ENCODE results near the gene PLB1.

DNA sequence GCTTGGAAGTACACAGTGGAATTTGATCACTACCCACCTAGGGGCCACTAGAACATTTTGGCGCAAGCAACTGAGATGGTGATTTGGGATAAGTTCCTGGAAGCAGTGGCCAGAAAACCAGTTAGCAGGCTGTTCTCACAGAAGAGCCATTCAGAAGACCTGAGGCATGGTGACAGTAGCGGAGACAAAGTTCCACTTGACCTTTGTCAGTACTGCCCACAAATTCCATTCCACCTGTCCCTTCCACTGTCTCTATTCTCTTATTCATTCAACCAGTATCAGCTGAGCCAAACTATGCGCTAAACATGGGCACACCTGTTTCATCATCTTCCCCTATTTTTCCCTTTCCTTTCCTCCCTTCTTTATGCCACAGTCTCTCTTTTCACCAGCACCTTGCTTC is 196.6 kb downstream of the PLB1 start:
- TF ChIP-seq, protein P1, sequence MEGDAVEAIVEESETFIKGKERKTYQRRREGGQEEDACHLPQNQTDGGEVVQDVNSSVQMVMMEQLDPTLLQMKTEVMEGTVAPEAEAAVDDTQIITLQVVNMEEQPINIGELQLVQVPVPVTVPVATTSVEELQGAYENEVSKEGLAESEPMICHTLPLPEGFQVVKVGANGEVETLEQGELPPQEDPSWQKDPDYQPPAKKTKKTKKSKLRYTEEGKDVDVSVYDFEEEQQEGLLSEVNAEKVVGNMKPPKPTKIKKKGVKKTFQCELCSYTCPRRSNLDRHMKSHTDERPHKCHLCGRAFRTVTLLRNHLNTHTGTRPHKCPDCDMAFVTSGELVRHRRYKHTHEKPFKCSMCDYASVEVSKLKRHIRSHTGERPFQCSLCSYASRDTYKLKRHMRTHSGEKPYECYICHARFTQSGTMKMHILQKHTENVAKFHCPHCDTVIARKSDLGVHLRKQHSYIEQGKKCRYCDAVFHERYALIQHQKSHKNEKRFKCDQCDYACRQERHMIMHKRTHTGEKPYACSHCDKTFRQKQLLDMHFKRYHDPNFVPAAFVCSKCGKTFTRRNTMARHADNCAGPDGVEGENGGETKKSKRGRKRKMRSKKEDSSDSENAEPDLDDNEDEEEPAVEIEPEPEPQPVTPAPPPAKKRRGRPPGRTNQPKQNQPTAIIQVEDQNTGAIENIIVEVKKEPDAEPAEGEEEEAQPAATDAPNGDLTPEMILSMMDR (conservative IDR thresholded peaks at IDR 0.05; ENCODE audit: low read length): no peak
- no peak for TF ChIP-seq EZH2phosphoT487 (IDR thresholded peaks at IDR 0.05; ENCODE audit: borderline replicate concordance)
